ENCODE measurements around the gene CASP7. TPM values are rescaled to one million over a fixed set of nuclear protein-coding genes. Genes with fewer than 3 reads are reported as not detected.

CASP7 gene
- total RNA-seq, 3 donors from 2014 or later, result 19.0 to 27.2 (median 24.3) TPM

GRCh38 chr10:113643183-113643582, 36.5 kb upstream of the CASP7 start:
- Histone ChIP-seq H3K27ac (no peak overlapping the region), H3K27me3 (no peaks in the 10 kb centered on the region), H3K9me3 (no peaks in the 10 kb centered on the region), H3K4me3 (no peak overlapping the region), H3K4me1 (no peaks in the 10 kb centered on the region), H3K36me3 (no peaks in the 10 kb centered on the region)
- TF ChIP-seq POLR2A (IDR thresholded peaks at IDR 0.05), result no peak
- TF ChIP-seq CTCF (IDR thresholded peaks at IDR 0.05), result no peak
- TF ChIP-seq POLR2AphosphoS5 (IDR thresholded peaks at IDR 0.05), result no peak
- DNase-seq (ENCODE audit: low spot score in 2 of 2), result no peak
- intact Hi-C loops (cut with DNase I; ENCODE audit: low total_unique reads), result no loop called here

GRCh38 chr10:113644185-113645120, 35.3 kb upstream of the CASP7 start:
- Histone ChIP-seq H3K27me3 (no peaks in the 10 kb centered on the region), H3K27ac (no peak overlapping the region), H3K4me1 (no peaks in the 10 kb centered on the region), H3K4me3 (no peak overlapping the region), H3K36me3 (no peaks in the 10 kb centered on the region), H3K9me3 (no peaks in the 10 kb centered on the region)
- intact Hi-C loops (cut with DNase I; ENCODE audit: low total_unique reads), result no loop called here
- TF ChIP-seq POLR2AphosphoS5 (IDR thresholded peaks at IDR 0.05) (no peak), CTCF (IDR thresholded peaks at IDR 0.05) (no peak), POLR2A (IDR thresholded peaks at IDR 0.05) (no peak)
- DNase-seq (ENCODE audit: low spot score in 2 of 2), result no peak

- H3K4me1 ChIP-seq, result no peaks in the 10 kb centered on the region
- DNase-seq (ENCODE audit: low spot score in 2 of 2), result no peak
- H3K27me3 ChIP-seq, result no peaks in the 10 kb centered on the region
- H3K36me3 ChIP-seq, result no peaks in the 10 kb centered on the region
- no peak for TF ChIP-seq CTCF (IDR thresholded peaks at IDR 0.05)
- no peaks in the 10 kb centered on the region for H3K9me3 ChIP-seq
- intact Hi-C loops (cut with DNase I; ENCODE audit: low total_unique reads), result no loop called here
- no peak overlapping the region for H3K27ac ChIP-seq
- H3K4me3 ChIP-seq, result no peak overlapping the region
Observed at GRCh38 chr10:113646336-113647201, 33.1 kb upstream of the CASP7 start.

GRCh38 chr10:113647812-113648211, 31.9 kb upstream of the CASP7 start:
- Histone ChIP-seq H3K27me3 (no peaks in the 10 kb centered on the region), H3K36me3 (no peaks in the 10 kb centered on the region), H3K4me3 (no peak overlapping the region), H3K27ac (no peak overlapping the region), H3K9me3 (no peaks in the 10 kb centered on the region), H3K4me1 (no peaks in the 10 kb centered on the region)
- intact Hi-C loops (cut with DNase I; ENCODE audit: low total_unique reads), result no loop called here
- TF ChIP-seq POLR2AphosphoS5 (IDR thresholded peaks at IDR 0.05) (no peak), POLR2A (IDR thresholded peaks at IDR 0.05) (no peak)
- DNase-seq (ENCODE audit: low spot score in 2 of 2), result no peak

GRCh38 chr10:113648478-113648877, 31.2 kb upstream of the CASP7 start:
- no peaks in the 10 kb centered on the region for H3K9me3 ChIP-seq
- TF ChIP-seq POLR2AphosphoS5 (IDR thresholded peaks at IDR 0.05) (no peak), CTCF (IDR thresholded peaks at IDR 0.05) (no peak), POLR2A (IDR thresholded peaks at IDR 0.05) (no peak)
- H3K4me1 ChIP-seq, result no peaks in the 10 kb centered on the region
- no peaks in the 10 kb centered on the region for H3K36me3 ChIP-seq
- DNase-seq (ENCODE audit: low spot score in 2 of 2), result no peak
- no peak overlapping the region for H3K4me3 ChIP-seq
- intact Hi-C loops (cut with DNase I; ENCODE audit: low total_unique reads), result no loop called here
- H3K27me3 ChIP-seq, result no peaks in the 10 kb centered on the region
- H3K27ac ChIP-seq, result no peak overlapping the region
